Prostate gland (tissue), 2 donors: ENCODE data around the gene PROKR1.

Source experiments
- POLR2A ChIP-seq: fragments of 450-650 bp; IDR thresholded peaks from one replicate; pipeline ENCODE4 v1.6.1; 2016; ENCODE audit warnings: antibody characterized with exemption, mild to moderate bottlenecking
- TF ChIP-seq, protein P1 (sequence below), 4 experiments: fragments of 200-600 bp in 2 of 4; fragments of 450-650 bp in 2 of 4; sonication (generic) in 2 of 4; IDR thresholded peaks; 1 replicate in 3 of 4; 2 replicates in 1 of 4; pipeline ENCODE4 v1.5.1; 2016 to 2019; ENCODE audit warnings: antibody characterized with exemption in 4 of 4, mild to moderate bottlenecking in 2 of 4, moderate library complexity in 2 of 4

DNA sequence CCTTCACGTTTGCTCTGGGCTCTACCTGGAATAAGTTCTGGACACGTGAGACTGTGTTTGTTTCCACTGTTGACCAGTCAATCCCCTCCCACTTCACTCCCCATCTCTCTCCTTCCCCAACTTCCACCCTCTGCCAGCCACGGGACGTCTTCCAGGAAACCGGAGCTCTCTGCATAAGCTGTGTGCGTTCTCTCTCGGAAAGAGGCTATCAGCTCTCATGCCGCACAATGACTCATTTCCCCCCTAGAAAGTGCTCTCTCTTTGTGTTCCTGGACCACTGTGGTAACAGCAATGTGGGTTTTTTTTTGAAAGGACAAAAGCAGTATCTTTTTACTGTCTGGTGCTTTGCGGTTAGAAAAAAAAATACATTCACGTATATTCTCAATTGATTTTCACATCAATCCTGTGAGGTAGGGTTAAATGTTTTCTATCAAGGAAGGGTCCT lies 10.2 kb downstream of the PROKR1 start:
- TF ChIP-seq, protein P1, sequence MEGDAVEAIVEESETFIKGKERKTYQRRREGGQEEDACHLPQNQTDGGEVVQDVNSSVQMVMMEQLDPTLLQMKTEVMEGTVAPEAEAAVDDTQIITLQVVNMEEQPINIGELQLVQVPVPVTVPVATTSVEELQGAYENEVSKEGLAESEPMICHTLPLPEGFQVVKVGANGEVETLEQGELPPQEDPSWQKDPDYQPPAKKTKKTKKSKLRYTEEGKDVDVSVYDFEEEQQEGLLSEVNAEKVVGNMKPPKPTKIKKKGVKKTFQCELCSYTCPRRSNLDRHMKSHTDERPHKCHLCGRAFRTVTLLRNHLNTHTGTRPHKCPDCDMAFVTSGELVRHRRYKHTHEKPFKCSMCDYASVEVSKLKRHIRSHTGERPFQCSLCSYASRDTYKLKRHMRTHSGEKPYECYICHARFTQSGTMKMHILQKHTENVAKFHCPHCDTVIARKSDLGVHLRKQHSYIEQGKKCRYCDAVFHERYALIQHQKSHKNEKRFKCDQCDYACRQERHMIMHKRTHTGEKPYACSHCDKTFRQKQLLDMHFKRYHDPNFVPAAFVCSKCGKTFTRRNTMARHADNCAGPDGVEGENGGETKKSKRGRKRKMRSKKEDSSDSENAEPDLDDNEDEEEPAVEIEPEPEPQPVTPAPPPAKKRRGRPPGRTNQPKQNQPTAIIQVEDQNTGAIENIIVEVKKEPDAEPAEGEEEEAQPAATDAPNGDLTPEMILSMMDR (IDR thresholded peaks at IDR 0.05), result no peak
- no peak for TF ChIP-seq POLR2A
